PC-9 (cell line): ENCODE results near the gene RGL2.

ENCODE experiments used
- CTCF ChIP-seq: fragments of 200-600 bp; sonication (generic); conservative IDR thresholded peaks from 2 replicates; pipeline ENCODE4 v1.6.1; 2017; ENCODE audit warnings: mixed run types, antibody characterized with exemption, mild to moderate bottlenecking, moderate library complexity
- EZH2 ChIP-seq: fragments of 200-600 bp; sonication (generic); IDR thresholded peaks from 2 replicates; pipeline ENCODE4 v1.8.0; 2017; ENCODE audit warnings: antibody characterized with exemption, low read depth

DNA sequence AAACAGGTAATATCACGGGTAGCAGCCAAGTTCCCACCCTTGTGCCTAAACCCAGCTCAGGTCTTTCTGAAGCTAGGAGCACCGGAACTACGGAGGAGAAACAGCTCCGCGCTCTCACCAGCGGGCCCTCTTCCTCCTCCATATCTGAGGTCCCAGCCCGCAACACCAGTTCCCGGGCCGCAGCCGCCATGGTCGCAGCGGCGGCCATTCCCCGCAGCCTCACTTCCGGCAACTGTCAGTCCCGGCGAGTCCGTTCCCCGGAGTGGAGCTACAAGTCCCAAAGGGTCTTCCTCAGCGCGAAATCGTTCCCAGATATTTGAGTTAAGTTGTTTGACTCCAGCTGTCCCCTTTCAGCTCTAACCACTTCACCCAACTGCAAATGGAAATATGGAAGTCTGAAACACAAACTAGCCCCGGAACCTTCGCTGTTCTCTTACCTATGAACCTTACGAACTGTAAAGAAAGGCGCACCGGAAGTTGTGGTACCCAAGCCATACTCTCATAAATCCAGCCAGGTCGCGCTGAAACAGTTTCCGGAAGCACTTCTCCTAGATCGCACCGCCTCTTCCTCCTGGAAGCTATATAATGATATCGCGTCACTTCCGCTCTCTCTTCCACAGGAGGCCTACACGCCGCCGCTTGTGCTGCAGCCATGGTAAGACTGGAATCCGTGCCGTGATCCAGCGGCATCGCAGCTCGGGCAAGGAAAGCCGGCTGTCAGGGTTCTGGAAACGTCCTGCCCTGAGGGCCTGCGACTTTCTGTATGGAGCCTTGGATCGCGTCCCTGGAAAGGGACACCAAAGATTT, 27.1 kb downstream of the RGL2 start, which contains the start of the genes RPS18 and VPS52:
- TF ChIP-seq CTCF = no peak
- TF ChIP-seq EZH2 = no peak
